GM12892 (cell line): ENCODE data around the gene ZNF652. TPM values are rescaled to one million over a fixed set of nuclear protein-coding genes. Genes with fewer than 3 reads are reported as not detected.
A peak's percentile ranks its signal among the peaks of the same experiment; 100 is the strongest.

ENCODE experiments used
- DNase-seq: peaks from one replicate; pipeline ENCODE4 v3.0.0; 2011; ENCODE audit not compliant: insufficient read length
- FAIRE-seq: peaks from 2 replicates; lab custom pipeline; 2011; peaks lifted over from hg19 to GRCh38; lab: Jason Lieb, UNC
- POLR2A ChIP-seq: IDR thresholded peaks from 2 replicates; pipeline ENCODE4 v1.6.1; 2011; ENCODE audit warnings: low read depth, low read length, control low read depth
- POLR2AphosphoS5 ChIP-seq: IDR thresholded peaks from 2 replicates; pipeline ENCODE4 v1.6.1; 2011; ENCODE audit warnings: low read depth, low read length, control low read depth
- TAF1 ChIP-seq: IDR thresholded peaks from 2 replicates; pipeline ENCODE4 v1.6.1; 2011; ENCODE audit warnings: low read depth, mild to moderate bottlenecking, control low read depth, low read length, borderline replicate concordance
- polyA plus RNA-seq: library from polyadenylated mRNA; unstranded; fragments of >200 nt; gene quantifications from one replicate; pipeline ENCODE4 v1.2.1, GENCODE V29; 2012; ENCODE audit warnings: missing spikeins, inconsistent platforms; ENCODE audit not compliant: missing spikeins

ZNF652 gene
- polyA plus RNA-seq, result 3.4 TPM

GRCh38 chr17:49361902-49362722 is at the start of gene ZNF652:
Gene ZNF652 (minus strand): TSS chr17:49362250. CDS start chr17:49317725, 44,525 bp downstream.
- peak; percentile 93 for DNase-seq
- peak; percentile 86 for FAIRE-seq
- TF ChIP-seq TAF1 (no peak), POLR2A (no peak), POLR2AphosphoS5 (no peak)

GRCh38 chr17:49409066-49409465 is 47.0 kb upstream of the ZNF652 start:
- DNase-seq (no peak), FAIRE-seq (no peak)
- TF ChIP-seq POLR2AphosphoS5 (no peak), POLR2A (no peak), TAF1 (no peak)

GRCh38 chr17:49407981-49408501 is 46.0 kb upstream of the ZNF652 start:
- TF ChIP-seq TAF1 (no peak), POLR2AphosphoS5 (no peak), POLR2A (no peak)
- DNase-seq (peak; percentile 79), FAIRE-seq (peak; percentile 85)

- FAIRE-seq (no peak), DNase-seq (no peak)
- no peak for TF ChIP-seq POLR2AphosphoS5
- TF ChIP-seq TAF1, result no peak
- no peak for TF ChIP-seq POLR2A
These were observed 45.0 kb upstream of the ZNF652 start for GRCh38 chr17:49407086-49407485.

- TF ChIP-seq POLR2A (no peak), TAF1 (no peak), POLR2AphosphoS5 (no peak)
- DNase-seq, result no peak
- no peak for FAIRE-seq
These were observed 44.5 kb upstream of the ZNF652 start for GRCh38 chr17:49406421-49407061.

GRCh38 chr17:49404906-49405305 is 42.9 kb upstream of the ZNF652 start:
- DNase-seq (no peak), FAIRE-seq (no peak)
- TF ChIP-seq POLR2AphosphoS5, result no peak
- no peak for TF ChIP-seq TAF1
- TF ChIP-seq POLR2A, result no peak

GRCh38 chr17:49404361-49404760 is 42.3 kb upstream of the ZNF652 start:
- peak; percentile 24 for FAIRE-seq
- TF ChIP-seq TAF1 (no peak), POLR2AphosphoS5 (no peak), POLR2A (no peak)
- no peak for DNase-seq

- no peak for DNase-seq
- no peak for FAIRE-seq
- no peak for TF ChIP-seq TAF1
- TF ChIP-seq POLR2A, result no peak
- TF ChIP-seq POLR2AphosphoS5, result no peak
These were observed 41.7 kb upstream of the ZNF652 start for GRCh38 chr17:49403514-49404289.

GRCh38 chr17:49402706-49403105 is 40.7 kb upstream of the ZNF652 start:
- no peak for TF ChIP-seq POLR2A
- TF ChIP-seq TAF1, result no peak
- TF ChIP-seq POLR2AphosphoS5, result no peak
- DNase-seq (no peak), FAIRE-seq (no peak)

- no peak for DNase-seq
- FAIRE-seq, result no peak
- TF ChIP-seq POLR2A (no peak), POLR2AphosphoS5 (no peak), TAF1 (no peak)
These were observed 40.0 kb upstream of the ZNF652 start for GRCh38 chr17:49401971-49402611.

GRCh38 chr17:49399995-49400394 is 37.9 kb upstream of the ZNF652 start:
- no peak for FAIRE-seq
- TF ChIP-seq POLR2A (no peak), TAF1 (no peak)
- no peak for DNase-seq
